Kidney (tissue), 14 donors: ENCODE data around the gene RASGRP1. TPM values are rescaled to one million over a fixed set of nuclear protein-coding genes. Genes with fewer than 3 reads are reported as not detected.

Experiments used
- DNase-seq, 5 donors: peaks; one replicate each; pipeline ENCODE4 v3.0.0-alpha.2; 2013 to 2020
- FAIRE-seq: peaks from 2 replicates; lab custom pipeline; 2012; peaks lifted over from hg19 to GRCh38; lab: Jason Lieb, UNC
- H3K27ac ChIP-seq, 2 donors: one replicate each; pipeline ENCODE4 v1.7.0; 2013; ENCODE audit warnings: low read depth in 2 of 2, low read length in 2 of 2, inconsistent platforms in 1 of 2
- H3K27me3 ChIP-seq: one replicate; pipeline ENCODE4 v1.7.1; 2013; ENCODE audit warnings: low read length, inconsistent platforms; ENCODE audit not compliant: control insufficient read depth, insufficient read depth
- H3K36me3 ChIP-seq, 3 donors: one replicate each; pipeline versions ENCODE4 v1.7.0 to v1.7.1; 2013; ENCODE audit warnings: low read length in 3 of 3, control low read depth in 1 of 3, inconsistent platforms in 1 of 3; ENCODE audit not compliant: insufficient read depth in 3 of 3, control insufficient read depth in 2 of 3
- H3K4me1 ChIP-seq, 3 donors: one replicate each; pipeline versions ENCODE4 v1.7.0 to v1.7.1; 2013; ENCODE audit warnings: low read length in 3 of 3, inconsistent platforms in 1 of 3, low read depth in 1 of 3; ENCODE audit not compliant: control insufficient read depth in 2 of 3, insufficient read depth in 2 of 3
- H3K4me3 ChIP-seq, 3 donors: one replicate each; pipeline versions ENCODE4 v1.7.0 to v1.8.1; 2013; ENCODE audit warnings: low read length in 3 of 3, control low read depth in 1 of 3, inconsistent platforms in 1 of 3
- H3K9ac ChIP-seq, 3 donors: one replicate each; pipeline versions ENCODE4 v1.7.0 to v1.7.1; 2013; ENCODE audit warnings: low read length in 3 of 3, control low read depth in 1 of 3, inconsistent platforms in 1 of 3
- H3K9me3 ChIP-seq, 3 donors: one replicate each; pipeline versions ENCODE4 v1.7.0 to v1.7.1; 2013; ENCODE audit warnings: low read length in 3 of 3, control low read depth in 1 of 3, inconsistent platforms in 1 of 3; ENCODE audit not compliant: control insufficient read depth in 2 of 3, insufficient read depth in 1 of 3
- intact Hi-C: fragments of 100-400 bp; cut with DNase I; formaldehyde crosslinking; loops from one replicate; pipeline ENCODE4 v1.11.1; 2022
- polyA plus RNA-seq: library from polyadenylated mRNA; stranded (reverse); fragments of 350-450 nt; fragmentation: Illumina TruSeq; extraction: RNeasy Lipid Tissue Mini Kit (QIAGEN cat#74804); gene quantifications from one replicate; pipeline ENCODE4 v1.2.3, GENCODE V29; 2014; ENCODE audit warnings: low read depth, low replicate concordance; ENCODE audit not compliant: insufficient read depth
- total RNA-seq: library from RNA; stranded (reverse); fragmentation: NEBNext Ultra II Directional; extraction: Animal tissue kit (Norgen Biotek cat#: 25700); gene quantifications from one replicate; pipeline ENCODE4 v1.2.1, GENCODE V29; 2021
- TF ChIP-seq, protein P1 (sequence below): IDR thresholded peaks from 3 replicates; pipeline ENCODE4 v1.5.1; 2012; ENCODE audit warnings: mild to moderate bottlenecking, moderate library complexity, borderline replicate concordance; ENCODE audit not compliant: insufficient read depth; ENCODE audit errors: extremely low read depth
- donor health status: control.
- donor health status: control.
- donor health status: control.
- donor health status: control.
- donor health status: control.
- donor health status: DM: yes; HTN: yes; CAD: no.
- donor health status: Normal renal cell carcinoma (clear cell type).

RASGRP1 gene
- total and polyA plus RNA-seq, 2 donors from 2014 or later: 3.4 to 12.5 TPM

DNA sequence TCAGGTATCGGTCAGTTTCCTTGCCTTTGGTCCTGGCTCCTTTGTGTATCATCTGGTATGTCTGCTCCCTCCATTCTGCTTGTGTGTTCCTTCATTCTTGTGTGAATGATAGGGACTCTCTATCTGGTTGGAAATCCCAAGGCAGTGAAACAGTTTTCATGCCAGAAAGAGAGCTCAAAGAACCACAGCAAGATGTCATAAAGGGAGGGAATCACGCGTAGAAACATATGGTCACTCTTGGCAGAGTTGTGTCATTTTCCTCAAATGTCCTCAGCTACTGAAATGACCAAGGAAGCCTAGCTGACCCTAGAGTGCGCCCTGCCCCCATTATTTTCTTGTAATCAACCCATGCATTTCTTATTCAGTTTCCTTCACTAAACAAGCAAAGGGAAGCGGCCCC lies 48.0 kb downstream of the RASGRP1 start:
- no peak for FAIRE-seq
- H3K4me1 ChIP-seq: peaks cover 0 to 2% (median 0%) of the 10 kb centered on the region in 3 donors
- intact Hi-C loops: no loop called here

DNA sequence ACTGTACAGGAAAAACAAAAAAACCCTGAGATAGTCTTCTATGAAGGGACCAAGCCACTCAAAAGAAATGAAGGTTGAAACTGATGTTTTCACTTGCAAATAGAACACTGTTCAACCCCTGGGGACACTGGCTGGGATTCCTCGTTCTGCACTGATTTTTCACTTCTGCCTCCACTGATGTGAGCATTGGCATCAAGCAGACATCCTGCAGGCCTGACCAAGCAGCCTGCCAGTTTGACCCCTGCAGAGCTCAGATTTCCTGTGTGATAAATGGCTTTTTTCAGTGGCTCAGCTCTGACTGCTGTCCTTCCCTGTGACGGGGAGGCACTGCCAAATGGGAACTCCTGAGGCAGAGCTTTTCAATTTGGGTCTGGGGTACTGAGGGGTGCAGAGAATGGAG lies 50.0 kb downstream of the RASGRP1 start:
- Histone ChIP-seq H3K9ac (no peak overlapping the region), H3K4me3 (no peak overlapping the region), H3K9me3 (no peaks in the 10 kb centered on the region), H3K4me1 (peaks cover 0 to 13% (median 2%) of the 10 kb centered on the region in 3 donors), H3K27me3 (no peaks in the 10 kb centered on the region), H3K27ac (no peak overlapping the region), H3K36me3 (no peaks in the 10 kb centered on the region)
- TF ChIP-seq, protein P1, sequence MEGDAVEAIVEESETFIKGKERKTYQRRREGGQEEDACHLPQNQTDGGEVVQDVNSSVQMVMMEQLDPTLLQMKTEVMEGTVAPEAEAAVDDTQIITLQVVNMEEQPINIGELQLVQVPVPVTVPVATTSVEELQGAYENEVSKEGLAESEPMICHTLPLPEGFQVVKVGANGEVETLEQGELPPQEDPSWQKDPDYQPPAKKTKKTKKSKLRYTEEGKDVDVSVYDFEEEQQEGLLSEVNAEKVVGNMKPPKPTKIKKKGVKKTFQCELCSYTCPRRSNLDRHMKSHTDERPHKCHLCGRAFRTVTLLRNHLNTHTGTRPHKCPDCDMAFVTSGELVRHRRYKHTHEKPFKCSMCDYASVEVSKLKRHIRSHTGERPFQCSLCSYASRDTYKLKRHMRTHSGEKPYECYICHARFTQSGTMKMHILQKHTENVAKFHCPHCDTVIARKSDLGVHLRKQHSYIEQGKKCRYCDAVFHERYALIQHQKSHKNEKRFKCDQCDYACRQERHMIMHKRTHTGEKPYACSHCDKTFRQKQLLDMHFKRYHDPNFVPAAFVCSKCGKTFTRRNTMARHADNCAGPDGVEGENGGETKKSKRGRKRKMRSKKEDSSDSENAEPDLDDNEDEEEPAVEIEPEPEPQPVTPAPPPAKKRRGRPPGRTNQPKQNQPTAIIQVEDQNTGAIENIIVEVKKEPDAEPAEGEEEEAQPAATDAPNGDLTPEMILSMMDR: no peak
- peak in 3 of 5 donors; percentile 58 to 69 (median 66) for DNase-seq
- intact Hi-C loops: no loop called here
- FAIRE-seq: no peak

More for the DNA sequence above, 48.0 kb downstream of the RASGRP1 start:
- H3K36me3 ChIP-seq: no peaks in the 10 kb centered on the region
- H3K27ac ChIP-seq: no peak overlapping the region
- TF ChIP-seq, protein P1: no peak
- no peak overlapping the region for H3K9ac ChIP-seq
- H3K9me3 ChIP-seq: no peaks in the 10 kb centered on the region
- H3K27me3 ChIP-seq: no peaks in the 10 kb centered on the region
- DNase-seq: no peak
- H3K4me3 ChIP-seq: no peak overlapping the region

DNA sequence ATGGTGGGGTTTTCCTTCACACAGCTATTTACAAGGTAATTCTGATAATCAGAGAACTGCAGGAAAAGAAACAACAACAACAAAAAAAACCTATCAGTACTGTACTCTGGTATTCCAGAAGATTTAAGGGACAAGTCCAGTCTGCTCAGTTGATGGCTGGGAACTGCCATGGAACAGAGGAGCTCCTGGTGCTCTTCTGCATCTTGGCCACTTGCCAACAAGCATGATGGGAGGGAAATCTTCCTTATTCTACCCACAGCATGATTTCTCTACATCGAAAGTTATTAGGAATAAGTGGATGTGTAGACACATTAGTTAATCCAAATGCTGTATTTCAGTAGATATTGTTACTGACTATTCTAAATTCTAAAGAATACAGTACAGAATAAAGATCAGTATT lies 51.7 kb downstream of the RASGRP1 start:
- no peaks in the 10 kb centered on the region for H3K9me3 ChIP-seq
- H3K4me1 ChIP-seq: peaks cover 0 to 13% (median 2%) of the 10 kb centered on the region in 3 donors
- DNase-seq (no peak), FAIRE-seq (no peak)
- intact Hi-C loops: no loop called here
- no peaks in the 10 kb centered on the region for H3K36me3 ChIP-seq
- no peak overlapping the region for H3K4me3 ChIP-seq
- H3K27ac ChIP-seq: no peak overlapping the region
- TF ChIP-seq, protein P1: no peak
- H3K9ac ChIP-seq: no peak overlapping the region
- no peaks in the 10 kb centered on the region for H3K27me3 ChIP-seq

DNA sequence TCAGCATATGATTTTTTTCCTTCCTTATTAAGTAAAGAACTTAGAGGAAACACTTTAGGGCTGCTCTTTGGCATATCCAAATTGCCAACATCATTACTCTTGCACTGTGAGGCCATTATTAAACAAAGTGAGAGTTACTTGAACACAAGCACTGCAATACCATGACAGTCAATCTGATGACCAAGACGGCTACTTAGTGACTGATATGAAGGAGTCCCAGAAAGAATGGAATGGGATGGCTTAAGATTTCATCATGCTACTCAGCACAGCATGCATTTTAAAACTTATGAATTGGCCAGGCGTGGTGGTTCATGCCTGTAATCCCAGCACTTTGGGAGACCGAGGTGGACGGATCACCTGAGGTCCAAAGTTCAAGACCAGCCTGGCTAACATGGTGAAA lies 55.5 kb downstream of the RASGRP1 start:
- peaks cover 0 to 13% (median 2%) of the 10 kb centered on the region in 3 donors for H3K4me1 ChIP-seq
- no peak overlapping the region for H3K27ac ChIP-seq
- H3K36me3 ChIP-seq: peaks cover 0 to 4% (median 0%) of the 10 kb centered on the region in 3 donors
- no peak overlapping the region for H3K9ac ChIP-seq
- TF ChIP-seq, protein P1: no peak
- DNase-seq: no peak
- H3K4me3 ChIP-seq: no peak overlapping the region
- intact Hi-C loops: no loop called here
- FAIRE-seq: no peak
- no peaks in the 10 kb centered on the region for H3K27me3 ChIP-seq
- no peaks in the 10 kb centered on the region for H3K9me3 ChIP-seq
